ENCODE measurements around the gene CCDC61.

DNA sequence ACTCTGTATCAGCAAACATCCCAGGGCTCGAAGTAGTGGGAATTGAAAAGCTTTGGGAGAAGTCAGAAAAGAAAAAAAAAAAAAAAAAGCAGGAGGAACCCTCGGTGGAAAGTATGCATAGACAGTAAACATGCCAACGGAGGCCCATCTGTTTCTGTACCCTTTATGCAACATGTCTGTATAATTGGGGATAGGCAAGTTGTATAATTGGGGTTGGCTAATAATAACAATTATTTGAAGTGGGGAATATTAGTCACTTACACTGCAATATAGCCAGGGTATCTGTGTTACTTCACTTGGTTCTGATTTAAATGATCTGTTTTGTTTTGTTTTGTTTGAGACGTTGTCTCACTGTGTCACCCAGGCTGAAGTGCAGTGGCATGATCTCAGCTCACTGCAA lies 57.6 kb downstream of the CCDC61 start:
- TF ChIP-seq POLR2AphosphoS5 (IDR thresholded peaks at IDR 0.05; ENCODE audit: borderline replicate concordance, low read depth, low read length) (no peak), FOXP2 (optimal IDR thresholded peaks at IDR 0.05; ENCODE audit: control extremely low read depth, extremely low read length, insufficient read depth) (no peak)
